Keratinocyte (primary cell): ENCODE data around the gene SH3RF2. TPM values are rescaled to one million over a fixed set of nuclear protein-coding genes. Genes with fewer than 3 reads are reported as not detected.

ENCODE experiments used
- DNase-seq: peaks from one replicate; pipeline ENCODE4 v3.0.0-alpha.2; 2011; ENCODE audit warnings: low read depth, missing footprints, low spot score
- FAIRE-seq: peaks from 2 replicates; lab custom pipeline; 2011; peaks lifted over from hg19 to GRCh38; lab: Jason Lieb, UNC
- H2AFZ ChIP-seq: 2 replicates; pipeline ENCODE4 v1.6.0; 2012; ENCODE audit warnings: low read length, control low read depth, inconsistent platforms; ENCODE audit not compliant: control insufficient read depth
- H3K27ac ChIP-seq: 2 replicates; pipeline ENCODE4 v1.5.1; 2011; ENCODE audit warnings: low read length; ENCODE audit not compliant: control insufficient read depth, insufficient read depth
- H3K27me3 ChIP-seq: 3 replicates; pipeline ENCODE4 v1.6.0; 2011; ENCODE audit warnings: low read length; ENCODE audit not compliant: control insufficient read depth, insufficient read depth; ENCODE audit errors: extremely low read depth
- H3K36me3 ChIP-seq, 2 experiments: 2 replicates in 1 of 2; 3 replicates in 1 of 2; pipeline ENCODE4 v1.5.1; 2011; ENCODE audit warnings: low read length in 2 of 2, mild to moderate bottlenecking in 1 of 2; ENCODE audit not compliant: control insufficient read depth in 2 of 2, insufficient read depth in 2 of 2; ENCODE audit errors: extremely low read depth in 1 of 2
- H3K4me1 ChIP-seq: 3 replicates; pipeline ENCODE4 v1.5.1; 2011; ENCODE audit warnings: low read length; ENCODE audit not compliant: control insufficient read depth, insufficient read depth; ENCODE audit errors: extremely low read depth
- H3K4me2 ChIP-seq: 3 replicates; pipeline ENCODE4 v1.6.0; 2011; ENCODE audit warnings: low read depth, low read length; ENCODE audit not compliant: control insufficient read depth, insufficient read depth; ENCODE audit errors: extremely low read depth
- H3K4me3 ChIP-seq, 3 experiments: fragments of 200-600 bp in 1 of 3; sonication (generic) in 1 of 3; 2 replicates in 2 of 3; 3 replicates in 1 of 3; pipeline ENCODE4 v1.5.1; 2011 to 2016; ENCODE audit warnings: low read length in 3 of 3, mild to moderate bottlenecking in 3 of 3, control low read depth in 2 of 3, inconsistent platforms in 1 of 3, low read depth in 1 of 3, mixed read lengths in 1 of 3, mixed run types in 1 of 3, moderate library complexity in 1 of 3; ENCODE audit not compliant: control insufficient read depth in 2 of 3, insufficient read depth in 2 of 3; ENCODE audit errors: extremely low read depth in 1 of 3
- H3K79me2 ChIP-seq: 2 replicates; pipeline ENCODE4 v1.6.0; 2012; ENCODE audit warnings: low read length; ENCODE audit not compliant: control insufficient read depth, insufficient read depth
- H3K9ac ChIP-seq: 3 replicates; pipeline ENCODE4 v1.6.0; 2011; ENCODE audit warnings: low read length; ENCODE audit not compliant: control insufficient read depth, insufficient read depth; ENCODE audit errors: extremely low read depth
- H3K9me1 ChIP-seq: 3 replicates; pipeline ENCODE4 v1.6.0; 2011; ENCODE audit warnings: low read length; ENCODE audit not compliant: control insufficient read depth, insufficient read depth; ENCODE audit errors: extremely low read depth
- H3K9me3 ChIP-seq: 2 replicates; pipeline ENCODE4 v1.5.1; 2012; ENCODE audit warnings: low read depth, low read length; ENCODE audit not compliant: control insufficient read depth
- H4K20me1 ChIP-seq: 3 replicates; pipeline ENCODE4 v1.6.0; 2011; ENCODE audit warnings: low read length; ENCODE audit not compliant: control insufficient read depth, insufficient read depth; ENCODE audit errors: extremely low read depth
- EZH2 ChIP-seq: IDR thresholded peaks from one replicate; pipeline ENCODE4 v1.6.1; 2012; ENCODE audit warnings: inconsistent platforms, mild to moderate bottlenecking, low read length, moderate library complexity
- dilution Hi-C: fragments of 300-500 bp; cut with MboI; formaldehyde crosslinking; loops from one replicate; pipeline ENCODE4 v1.7.0; 2020; ENCODE audit warnings: low sequenced_read_pairs; ENCODE audit not compliant: extremely low pct_ligation_motif_present
- polyA plus RNA-seq, 5 experiments: library from polyadenylated mRNA; depleted of rRNA in 3 of 5; stranded (reverse) in 3 of 5; stranded (forward) in 1 of 5; unstranded in 1 of 5; fragments of >200 nt; gene quantifications; 1 replicate in 1 of 5; 2 replicates in 3 of 5; 3 replicates in 1 of 5; pipeline versions ENCODE4 v1.2.1 to v1.2.3, GENCODE V29; 2011 to 2012; ENCODE audit warnings: missing spikeins in 2 of 5, low read depth in 1 of 5, low replicate concordance in 1 of 5
- TF ChIP-seq, protein P1 (sequence below), 3 experiments: IDR thresholded peaks in 1 of 3; conservative IDR thresholded peaks in 1 of 3; optimal IDR thresholded peaks in 1 of 3; 2 replicates in 2 of 3; 3 replicates in 1 of 3; pipeline versions ENCODE3 to v1.5.1; 2011; ENCODE audit warnings: low read length in 3 of 3, mild to moderate bottlenecking in 3 of 3, moderate library complexity in 2 of 3, control low read depth in 1 of 3, inconsistent platforms in 1 of 3; ENCODE audit not compliant: insufficient read depth in 2 of 3; ENCODE audit errors: extremely low read depth in 1 of 3

Gene SH3RF2
- polyA plus RNA-seq, 1 donor (not counting 4 experiments of a cell fraction or from before 2014, with no cell fraction given), result 43.7 TPM

DNA sequence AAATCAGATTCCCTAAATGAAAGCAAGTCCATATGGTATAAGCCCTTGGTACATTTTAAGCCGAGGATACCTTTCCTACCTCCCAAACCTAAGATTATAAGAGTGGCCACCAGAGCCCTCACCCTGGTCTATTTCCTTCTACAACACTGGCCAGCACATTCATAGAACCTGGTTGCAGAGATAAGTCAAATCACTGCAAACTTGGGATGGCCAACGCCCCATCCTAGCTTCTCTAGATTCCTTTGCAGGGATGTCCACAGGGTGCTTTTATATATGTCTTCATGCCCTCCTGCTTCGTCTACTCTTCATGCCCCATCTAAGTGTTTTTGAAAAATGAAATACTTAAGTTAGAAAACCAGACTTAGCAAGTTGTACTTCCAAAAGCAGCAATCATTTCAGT is 41.8 kb downstream of the SH3RF2 start:
- Histone ChIP-seq H3K4me3 (no peak overlapping the region), H3K9me3 (peaks cover 2% of the 10 kb centered on the region), H3K4me2 (no peak overlapping the region), H3K9ac (no peak overlapping the region), H3K27me3 (no peaks in the 10 kb centered on the region), H3K4me1 (peaks cover 59% of the 10 kb centered on the region), H2AFZ (no peak overlapping the region), H3K36me3 (peaks cover 4 to 18% of the 10 kb centered on the region in 2 experiments), H4K20me1 (no peaks in the 10 kb centered on the region), H3K27ac (no peak overlapping the region), H3K9me1 (peaks cover 2% of the 10 kb centered on the region), H3K79me2 (peaks cover 39% of the 10 kb centered on the region)
- no peak for DNase-seq
- dilution Hi-C loops, result no loop called here
- TF ChIP-seq, protein P1, sequence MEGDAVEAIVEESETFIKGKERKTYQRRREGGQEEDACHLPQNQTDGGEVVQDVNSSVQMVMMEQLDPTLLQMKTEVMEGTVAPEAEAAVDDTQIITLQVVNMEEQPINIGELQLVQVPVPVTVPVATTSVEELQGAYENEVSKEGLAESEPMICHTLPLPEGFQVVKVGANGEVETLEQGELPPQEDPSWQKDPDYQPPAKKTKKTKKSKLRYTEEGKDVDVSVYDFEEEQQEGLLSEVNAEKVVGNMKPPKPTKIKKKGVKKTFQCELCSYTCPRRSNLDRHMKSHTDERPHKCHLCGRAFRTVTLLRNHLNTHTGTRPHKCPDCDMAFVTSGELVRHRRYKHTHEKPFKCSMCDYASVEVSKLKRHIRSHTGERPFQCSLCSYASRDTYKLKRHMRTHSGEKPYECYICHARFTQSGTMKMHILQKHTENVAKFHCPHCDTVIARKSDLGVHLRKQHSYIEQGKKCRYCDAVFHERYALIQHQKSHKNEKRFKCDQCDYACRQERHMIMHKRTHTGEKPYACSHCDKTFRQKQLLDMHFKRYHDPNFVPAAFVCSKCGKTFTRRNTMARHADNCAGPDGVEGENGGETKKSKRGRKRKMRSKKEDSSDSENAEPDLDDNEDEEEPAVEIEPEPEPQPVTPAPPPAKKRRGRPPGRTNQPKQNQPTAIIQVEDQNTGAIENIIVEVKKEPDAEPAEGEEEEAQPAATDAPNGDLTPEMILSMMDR (optimal IDR thresholded peaks at IDR 0.05 in 1 of 3, IDR thresholded peaks at IDR 0.05 in 1 of 3, conservative IDR thresholded peaks at IDR 0.05 in 1 of 3; ENCODE audit: extremely low read depth in 1 of 3, insufficient read depth in 2 of 3, low read length in 3 of 3), result no peak
- no peak for TF ChIP-seq EZH2
- no peak for FAIRE-seq

DNA sequence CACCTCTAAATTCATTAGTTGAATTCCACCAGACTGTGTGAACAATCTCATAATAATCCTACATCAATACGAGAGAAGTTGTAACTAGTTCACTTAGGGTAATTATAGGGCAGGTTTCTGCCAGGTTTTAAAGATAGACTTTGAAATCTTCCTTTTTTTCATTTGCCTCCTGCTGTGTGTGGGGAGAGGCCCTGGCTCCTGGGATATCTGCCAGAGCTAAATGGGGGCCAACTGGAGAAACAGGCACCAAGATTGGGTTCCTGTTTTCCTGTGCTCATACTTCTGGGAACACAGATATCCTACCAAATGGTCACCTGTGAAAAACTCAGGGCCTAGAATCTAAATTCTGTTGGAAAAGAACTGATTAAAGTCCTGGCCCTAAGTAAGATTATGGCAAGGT is 42.3 kb downstream of the SH3RF2 start:
- no peak overlapping the region for H3K4me3 ChIP-seq
- H3K27me3 ChIP-seq, result no peaks in the 10 kb centered on the region
- no peaks in the 10 kb centered on the region for H4K20me1 ChIP-seq
- DNase-seq (no peak), FAIRE-seq (no peak)
- H3K9me3 ChIP-seq, result peaks cover 2% of the 10 kb centered on the region
- no peak for TF ChIP-seq EZH2
- TF ChIP-seq, protein P1 (optimal IDR thresholded peaks at IDR 0.05 in 1 of 3, IDR thresholded peaks at IDR 0.05 in 1 of 3, conservative IDR thresholded peaks at IDR 0.05 in 1 of 3; ENCODE audit: extremely low read depth in 1 of 3, insufficient read depth in 2 of 3, low read length in 3 of 3), result no peak
- no peak overlapping the region for H3K9ac ChIP-seq
- H2AFZ ChIP-seq, result no peak overlapping the region
- no peak overlapping the region for H3K27ac ChIP-seq
- peaks cover 43% of the 10 kb centered on the region for H3K79me2 ChIP-seq
- H3K36me3 ChIP-seq, result peaks cover 4 to 18% of the 10 kb centered on the region in 2 experiments
- peaks cover 2% of the 10 kb centered on the region for H3K9me1 ChIP-seq
- dilution Hi-C loops, result no loop called here
- H3K4me2 ChIP-seq, result no peak overlapping the region
- H3K4me1 ChIP-seq, result peaks cover 61% of the 10 kb centered on the region
